Neural cell (in vitro differentiated cells): ENCODE results near the gene CCDC158.

Source experiments
- EP300 ChIP-seq: fragments of 450-650 bp; conservative IDR thresholded peaks from 2 replicates; pipeline ENCODE4 v1.6.1; 2014; ENCODE audit warnings: antibody characterized with exemption, mild to moderate bottlenecking, moderate library complexity; ENCODE audit not compliant: poor library complexity, severe bottlenecking
- EZH2 ChIP-seq: fragments of 200-600, 300-800 bp; shearing (Covaris generic), sonication (generic); IDR thresholded peaks from 2 replicates; pipeline ENCODE4 v1.6.1; 2014; ENCODE audit warnings: antibody characterized with exemption, low read length, borderline replicate concordance, mild to moderate bottlenecking; ENCODE audit not compliant: insufficient read depth, poor library complexity, severe bottlenecking
- MXI1 ChIP-seq: fragments of 450-650 bp; conservative IDR thresholded peaks from 2 replicates; pipeline ENCODE4 v1.6.1; 2014; ENCODE audit warnings: antibody characterized with exemption, mild to moderate bottlenecking; ENCODE audit not compliant: poor library complexity, severe bottlenecking
- POLR2AphosphoS5 ChIP-seq: IDR thresholded peaks from 2 replicates; pipeline ENCODE4 v1.6.1; 2012
- RAD21 ChIP-seq: fragments of 450-650 bp; conservative IDR thresholded peaks from 2 replicates; pipeline ENCODE4 v1.6.1; 2014; ENCODE audit warnings: antibody characterized with exemption, mild to moderate bottlenecking, moderate library complexity
- SMC3 ChIP-seq: fragments of 450-650 bp; conservative IDR thresholded peaks from 2 replicates; pipeline ENCODE4 v1.6.1; 2014; ENCODE audit warnings: antibody characterized with exemption, mild to moderate bottlenecking, moderate library complexity; ENCODE audit not compliant: poor library complexity
- TAF1 ChIP-seq: IDR thresholded peaks from 2 replicates; pipeline ENCODE4 v1.6.1; 2012; ENCODE audit warnings: low read depth
- TF ChIP-seq, protein P1 (sequence below): fragments of 450-650 bp; IDR thresholded peaks from 2 replicates; pipeline ENCODE4 v1.5.1; 2014; ENCODE audit warnings: antibody characterized with exemption, mild to moderate bottlenecking, moderate library complexity; ENCODE audit not compliant: poor library complexity, severe bottlenecking
- TF ChIP-seq, protein P2 (sequence below): IDR thresholded peaks from 2 replicates; pipeline ENCODE4 v1.6.1; 2012; ENCODE audit warnings: borderline replicate concordance

DNA sequence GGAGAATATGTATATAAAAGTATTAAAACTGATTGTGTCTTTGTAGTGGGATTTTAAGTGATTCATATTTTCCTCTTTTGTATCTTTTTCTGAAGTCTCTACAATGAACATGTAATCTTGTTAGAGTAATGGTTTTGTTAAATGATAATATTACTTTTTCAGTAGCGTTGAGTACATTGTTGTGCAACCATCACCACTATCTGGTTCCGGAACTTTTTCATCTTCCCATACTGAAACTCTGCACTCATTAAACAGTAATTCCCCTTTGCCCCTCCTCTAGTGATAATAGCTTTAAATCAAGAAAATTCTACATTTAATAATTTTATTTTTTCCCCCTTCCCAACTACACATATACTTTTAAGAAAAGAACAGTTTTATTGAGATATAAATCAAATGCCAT, 37.4 kb upstream of the CCDC158 start:
- TF ChIP-seq, protein P1, sequence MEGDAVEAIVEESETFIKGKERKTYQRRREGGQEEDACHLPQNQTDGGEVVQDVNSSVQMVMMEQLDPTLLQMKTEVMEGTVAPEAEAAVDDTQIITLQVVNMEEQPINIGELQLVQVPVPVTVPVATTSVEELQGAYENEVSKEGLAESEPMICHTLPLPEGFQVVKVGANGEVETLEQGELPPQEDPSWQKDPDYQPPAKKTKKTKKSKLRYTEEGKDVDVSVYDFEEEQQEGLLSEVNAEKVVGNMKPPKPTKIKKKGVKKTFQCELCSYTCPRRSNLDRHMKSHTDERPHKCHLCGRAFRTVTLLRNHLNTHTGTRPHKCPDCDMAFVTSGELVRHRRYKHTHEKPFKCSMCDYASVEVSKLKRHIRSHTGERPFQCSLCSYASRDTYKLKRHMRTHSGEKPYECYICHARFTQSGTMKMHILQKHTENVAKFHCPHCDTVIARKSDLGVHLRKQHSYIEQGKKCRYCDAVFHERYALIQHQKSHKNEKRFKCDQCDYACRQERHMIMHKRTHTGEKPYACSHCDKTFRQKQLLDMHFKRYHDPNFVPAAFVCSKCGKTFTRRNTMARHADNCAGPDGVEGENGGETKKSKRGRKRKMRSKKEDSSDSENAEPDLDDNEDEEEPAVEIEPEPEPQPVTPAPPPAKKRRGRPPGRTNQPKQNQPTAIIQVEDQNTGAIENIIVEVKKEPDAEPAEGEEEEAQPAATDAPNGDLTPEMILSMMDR, result no peak
- TF ChIP-seq EZH2 (no peak), POLR2AphosphoS5 (no peak), RAD21 (no peak), EP300 (no peak), TAF1 (no peak), MXI1 (no peak), SMC3 (no peak)
- TF ChIP-seq, protein P2, sequence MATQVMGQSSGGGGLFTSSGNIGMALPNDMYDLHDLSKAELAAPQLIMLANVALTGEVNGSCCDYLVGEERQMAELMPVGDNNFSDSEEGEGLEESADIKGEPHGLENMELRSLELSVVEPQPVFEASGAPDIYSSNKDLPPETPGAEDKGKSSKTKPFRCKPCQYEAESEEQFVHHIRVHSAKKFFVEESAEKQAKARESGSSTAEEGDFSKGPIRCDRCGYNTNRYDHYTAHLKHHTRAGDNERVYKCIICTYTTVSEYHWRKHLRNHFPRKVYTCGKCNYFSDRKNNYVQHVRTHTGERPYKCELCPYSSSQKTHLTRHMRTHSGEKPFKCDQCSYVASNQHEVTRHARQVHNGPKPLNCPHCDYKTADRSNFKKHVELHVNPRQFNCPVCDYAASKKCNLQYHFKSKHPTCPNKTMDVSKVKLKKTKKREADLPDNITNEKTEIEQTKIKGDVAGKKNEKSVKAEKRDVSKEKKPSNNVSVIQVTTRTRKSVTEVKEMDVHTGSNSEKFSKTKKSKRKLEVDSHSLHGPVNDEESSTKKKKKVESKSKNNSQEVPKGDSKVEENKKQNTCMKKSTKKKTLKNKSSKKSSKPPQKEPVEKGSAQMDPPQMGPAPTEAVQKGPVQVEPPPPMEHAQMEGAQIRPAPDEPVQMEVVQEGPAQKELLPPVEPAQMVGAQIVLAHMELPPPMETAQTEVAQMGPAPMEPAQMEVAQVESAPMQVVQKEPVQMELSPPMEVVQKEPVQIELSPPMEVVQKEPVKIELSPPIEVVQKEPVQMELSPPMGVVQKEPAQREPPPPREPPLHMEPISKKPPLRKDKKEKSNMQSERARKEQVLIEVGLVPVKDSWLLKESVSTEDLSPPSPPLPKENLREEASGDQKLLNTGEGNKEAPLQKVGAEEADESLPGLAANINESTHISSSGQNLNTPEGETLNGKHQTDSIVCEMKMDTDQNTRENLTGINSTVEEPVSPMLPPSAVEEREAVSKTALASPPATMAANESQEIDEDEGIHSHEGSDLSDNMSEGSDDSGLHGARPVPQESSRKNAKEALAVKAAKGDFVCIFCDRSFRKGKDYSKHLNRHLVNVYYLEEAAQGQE, result no peak
